Measurements from ENCODE around the gene SIGLEC1. TPM values are rescaled to one million over a fixed set of nuclear protein-coding genes. Genes with fewer than 3 reads are reported as not detected.

Gene SIGLEC1
- total RNA-seq, 1 experiment from 2014 or later = not detected

DNA sequence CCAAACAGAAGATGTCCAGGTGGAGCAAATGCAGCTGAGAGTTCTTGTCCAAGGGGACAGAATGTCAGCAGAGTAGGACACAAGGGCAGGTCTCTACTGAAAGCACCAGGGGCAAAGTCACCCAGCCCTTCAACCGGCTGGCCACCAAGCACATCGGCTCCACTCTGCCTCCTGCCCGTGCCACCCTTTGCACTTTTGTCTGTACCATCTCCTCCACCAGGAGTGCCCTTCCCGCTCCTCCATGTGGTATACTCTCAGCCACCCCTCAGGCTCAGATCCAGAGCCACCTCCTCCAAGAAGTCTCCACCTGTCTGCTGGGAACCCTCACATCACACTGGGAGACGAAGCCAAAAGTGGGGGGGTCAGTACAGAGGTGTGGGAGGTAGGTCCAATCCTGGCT is 16.0 kb upstream of the SIGLEC1 start:
- H3K4me1 ChIP-seq (ENCODE audit: insufficient read depth, low read length, poor library complexity, severe bottlenecking) = peaks cover 9% of the 10 kb centered on the region
- DNase-seq (ENCODE audit: low spot score) = no peak

DNA sequence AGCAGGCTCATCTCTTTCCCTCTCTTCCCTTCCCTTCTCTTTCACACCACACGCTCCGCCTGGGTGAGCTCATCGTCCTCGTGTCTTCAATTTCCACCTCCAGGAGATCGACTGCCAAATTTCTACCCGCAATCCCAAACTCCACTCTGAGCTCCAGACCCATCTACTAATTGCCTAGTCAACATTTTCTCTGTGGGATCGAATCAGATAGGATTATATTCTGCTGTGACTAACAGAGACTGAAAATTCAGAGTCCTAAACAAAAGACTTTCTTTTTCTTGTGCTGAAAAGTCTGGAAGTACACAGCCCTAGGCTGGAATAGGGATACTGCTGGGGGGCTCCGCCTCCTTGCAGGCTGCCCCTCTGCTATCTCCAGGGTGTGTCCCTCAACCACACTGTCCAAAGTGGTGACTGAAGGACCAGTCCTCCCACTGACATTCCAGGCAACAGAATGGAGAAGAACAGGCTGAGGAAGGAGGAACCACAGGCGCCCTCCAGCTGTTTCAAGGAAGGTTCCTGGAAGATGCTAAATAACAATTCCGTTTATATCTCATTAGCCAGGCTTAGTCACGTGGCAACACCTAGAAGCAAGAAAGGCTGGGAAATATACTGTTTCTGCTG is 15.1 kb upstream of the SIGLEC1 start:
- CTCF ChIA-PET = no interaction called here
- Histone ChIP-seq H3K27ac (ENCODE audit: low read depth, low read length, poor library complexity, severe bottlenecking) (no peak overlapping the region), H3K36me3 (ENCODE audit: insufficient read depth, low read length, poor library complexity, severe bottlenecking) (no peaks in the 10 kb centered on the region), H3K4me3 (ENCODE audit: low read depth, low read length, poor library complexity, severe bottlenecking) (peak overlapping the region; percentile 9), H3K4me1 (ENCODE audit: insufficient read depth, low read length, poor library complexity, severe bottlenecking) (peaks cover 9% of the 10 kb centered on the region), H3K9me3 (ENCODE audit: low read depth, low read length, poor library complexity, severe bottlenecking) (no peaks in the 10 kb centered on the region), H3K27me3 (replicated peaks; ENCODE audit: insufficient read depth, low read depth, low read length, poor library complexity) (no peaks in the 10 kb centered on the region)
- intact Hi-C loops (cut with micrococcal nuclease; ENCODE audit: unreplicated experiment) = no loop called here
- TF ChIP-seq, protein P1, sequence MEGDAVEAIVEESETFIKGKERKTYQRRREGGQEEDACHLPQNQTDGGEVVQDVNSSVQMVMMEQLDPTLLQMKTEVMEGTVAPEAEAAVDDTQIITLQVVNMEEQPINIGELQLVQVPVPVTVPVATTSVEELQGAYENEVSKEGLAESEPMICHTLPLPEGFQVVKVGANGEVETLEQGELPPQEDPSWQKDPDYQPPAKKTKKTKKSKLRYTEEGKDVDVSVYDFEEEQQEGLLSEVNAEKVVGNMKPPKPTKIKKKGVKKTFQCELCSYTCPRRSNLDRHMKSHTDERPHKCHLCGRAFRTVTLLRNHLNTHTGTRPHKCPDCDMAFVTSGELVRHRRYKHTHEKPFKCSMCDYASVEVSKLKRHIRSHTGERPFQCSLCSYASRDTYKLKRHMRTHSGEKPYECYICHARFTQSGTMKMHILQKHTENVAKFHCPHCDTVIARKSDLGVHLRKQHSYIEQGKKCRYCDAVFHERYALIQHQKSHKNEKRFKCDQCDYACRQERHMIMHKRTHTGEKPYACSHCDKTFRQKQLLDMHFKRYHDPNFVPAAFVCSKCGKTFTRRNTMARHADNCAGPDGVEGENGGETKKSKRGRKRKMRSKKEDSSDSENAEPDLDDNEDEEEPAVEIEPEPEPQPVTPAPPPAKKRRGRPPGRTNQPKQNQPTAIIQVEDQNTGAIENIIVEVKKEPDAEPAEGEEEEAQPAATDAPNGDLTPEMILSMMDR (conservative IDR thresholded peaks at IDR 0.05; ENCODE audit: low read depth, low read length) = no peak
- no peak for TF ChIP-seq EZH2 (IDR thresholded peaks at IDR 0.05; ENCODE audit: borderline replicate concordance, low read depth, low read length, poor library complexity, severe bottlenecking)
- DNase-seq (ENCODE audit: low spot score) = peak; percentile 17
- no TSS peak for BruUV-seq (replicated peaks)
- POLR2A ChIA-PET (ENCODE audit: low non-redundant PET) = no interaction called here

More for the DNA sequence above, 16.0 kb upstream of the SIGLEC1 start:
- intact Hi-C loops (cut with micrococcal nuclease; ENCODE audit: unreplicated experiment) = no loop called here
- ChIA-PET POLR2A (ENCODE audit: low non-redundant PET) (no interaction called here), CTCF (no interaction called here)
- BruUV-seq (replicated peaks) = no TSS peak
- Histone ChIP-seq H3K4me3 (ENCODE audit: low read depth, low read length, poor library complexity, severe bottlenecking) (no peak overlapping the region), H3K27ac (ENCODE audit: low read depth, low read length, poor library complexity, severe bottlenecking) (no peak overlapping the region), H3K27me3 (replicated peaks; ENCODE audit: insufficient read depth, low read depth, low read length, poor library complexity) (no peaks in the 10 kb centered on the region), H3K9me3 (ENCODE audit: low read depth, low read length, poor library complexity, severe bottlenecking) (no peaks in the 10 kb centered on the region), H3K36me3 (ENCODE audit: insufficient read depth, low read length, poor library complexity, severe bottlenecking) (no peaks in the 10 kb centered on the region)
- TF ChIP-seq, protein P1 (conservative IDR thresholded peaks at IDR 0.05; ENCODE audit: low read depth, low read length) = no peak
- no peak for TF ChIP-seq EZH2 (IDR thresholded peaks at IDR 0.05; ENCODE audit: borderline replicate concordance, low read depth, low read length, poor library complexity, severe bottlenecking)

DNA sequence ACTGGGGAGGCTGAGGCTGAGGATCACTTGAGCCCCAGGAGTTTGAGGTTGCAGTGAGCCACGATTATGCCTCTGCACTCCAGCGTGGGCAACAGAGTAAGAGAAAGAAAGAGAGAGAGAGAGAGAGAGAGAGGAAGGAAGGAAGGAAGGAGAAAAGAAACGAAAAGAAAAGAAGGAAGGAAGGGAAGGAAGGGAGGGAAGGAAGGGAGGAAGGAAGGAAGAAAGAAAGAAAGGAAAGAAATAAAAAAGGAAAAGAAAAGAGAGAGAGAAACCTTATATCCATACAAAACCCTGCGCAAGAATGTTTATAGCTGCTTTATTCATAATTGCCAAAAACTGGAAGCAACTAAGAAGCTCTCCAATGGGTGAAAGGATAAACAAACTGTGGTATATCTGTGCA is 12.0 kb upstream of the SIGLEC1 start:
- ChIA-PET POLR2A (ENCODE audit: low non-redundant PET) (interaction anchor here (0.5 kb wide), 1 partner anchor 16 kb away, joined by 12 read pairs; no protein-coding TSS in a partner anchor), CTCF (no interaction called here)
- TF ChIP-seq, protein P1 (conservative IDR thresholded peaks at IDR 0.05; ENCODE audit: low read depth, low read length) = no peak
- DNase-seq (ENCODE audit: low spot score) = no peak
- BruUV-seq (replicated peaks) = no TSS peak
- intact Hi-C loops (cut with micrococcal nuclease; ENCODE audit: unreplicated experiment) = no loop called here
- H3K4me1 ChIP-seq (ENCODE audit: insufficient read depth, low read length, poor library complexity, severe bottlenecking) = peaks cover 9% of the 10 kb centered on the region
- H3K36me3 ChIP-seq (ENCODE audit: insufficient read depth, low read length, poor library complexity, severe bottlenecking) = no peaks in the 10 kb centered on the region
- H3K27me3 ChIP-seq (replicated peaks; ENCODE audit: insufficient read depth, low read depth, low read length, poor library complexity) = peaks cover 4% of the 10 kb centered on the region
- no peak overlapping the region for H3K27ac ChIP-seq (ENCODE audit: low read depth, low read length, poor library complexity, severe bottlenecking)
- H3K4me3 ChIP-seq (ENCODE audit: low read depth, low read length, poor library complexity, severe bottlenecking) = no peak overlapping the region
- H3K9me3 ChIP-seq (ENCODE audit: low read depth, low read length, poor library complexity, severe bottlenecking) = no peaks in the 10 kb centered on the region
